ENCODE data around the gene XBP1.

The XBP1 gene

GRCh38 chr22:28831140-28832072, 31.0 kb upstream of the XBP1 start:
- Histone ChIP-seq H4K20me1 (ENCODE audit: insufficient read depth, low read length, poor library complexity, severe bottlenecking) (no peaks in the 10 kb centered on the region), H3F3A (ENCODE audit: low read depth) (no peaks in the 10 kb centered on the region), H3K9ac (ENCODE audit: low read depth, low read length, poor library complexity, severe bottlenecking) (no peak overlapping the region), H3K9me3 (ENCODE audit: insufficient read depth, low read depth, low read length) (no peaks in the 10 kb centered on the region), H3K36me3 (ENCODE audit: insufficient read depth, low read length) (no peaks in the 10 kb centered on the region), H3K4me2 (ENCODE audit: low read depth, low read length, poor library complexity, severe bottlenecking) (no peak overlapping the region), H3K4me1 (ENCODE audit: insufficient read depth, low read length, poor library complexity, severe bottlenecking) (peaks cover 21% of the 10 kb centered on the region), H3K79me2 (ENCODE audit: insufficient read depth, low read length) (no peaks in the 10 kb centered on the region), H3K4me3 (ENCODE audit: low read length, poor library complexity, severe bottlenecking) (no peak overlapping the region), H2AFZ (ENCODE audit: low read length) (no peak overlapping the region), H3K9me2 (replicated peaks; ENCODE audit: low read depth, low read length) (no peaks in the 10 kb centered on the region), H3K27me3 (ENCODE audit: insufficient read depth, low read length, poor library complexity, severe bottlenecking) (no peaks in the 10 kb centered on the region)
- TF ChIP-seq CTCF (conservative IDR thresholded peaks at IDR 0.05; ENCODE audit: low read length): no peak
- no peak for TF ChIP-seq EZH2phosphoT487 (IDR thresholded peaks at IDR 0.05; ENCODE audit: borderline replicate concordance)

- Histone ChIP-seq H3K4me3 (ENCODE audit: low read length, poor library complexity, severe bottlenecking) (no peak overlapping the region), H3K4me1 (ENCODE audit: insufficient read depth, low read length, poor library complexity, severe bottlenecking) (peaks cover 21% of the 10 kb centered on the region), H4K20me1 (ENCODE audit: insufficient read depth, low read length, poor library complexity, severe bottlenecking) (no peaks in the 10 kb centered on the region), H3K79me2 (ENCODE audit: insufficient read depth, low read length) (no peaks in the 10 kb centered on the region), H2AFZ (ENCODE audit: low read length) (no peak overlapping the region), H3K9me2 (replicated peaks; ENCODE audit: low read depth, low read length) (no peaks in the 10 kb centered on the region), H3K27me3 (ENCODE audit: insufficient read depth, low read length, poor library complexity, severe bottlenecking) (no peaks in the 10 kb centered on the region), H3K4me2 (ENCODE audit: low read depth, low read length, poor library complexity, severe bottlenecking) (no peak overlapping the region), H3K9me3 (ENCODE audit: insufficient read depth, low read depth, low read length) (no peaks in the 10 kb centered on the region), H3K9ac (ENCODE audit: low read depth, low read length, poor library complexity, severe bottlenecking) (no peak overlapping the region), H3K36me3 (ENCODE audit: insufficient read depth, low read length) (no peaks in the 10 kb centered on the region), H3F3A (ENCODE audit: low read depth) (no peaks in the 10 kb centered on the region)
- TF ChIP-seq EZH2phosphoT487 (IDR thresholded peaks at IDR 0.05; ENCODE audit: borderline replicate concordance): no peak
- no peak for TF ChIP-seq CTCF (conservative IDR thresholded peaks at IDR 0.05; ENCODE audit: low read length)
Observed at GRCh38 chr22:28830441-28830840, 30.1 kb upstream of the XBP1 start.

GRCh38 chr22:28829358-28830181, 29.2 kb upstream of the XBP1 start:
- Histone ChIP-seq H3K4me1 (ENCODE audit: insufficient read depth, low read length, poor library complexity, severe bottlenecking) (peaks cover 21% of the 10 kb centered on the region), H3K36me3 (ENCODE audit: insufficient read depth, low read length) (no peaks in the 10 kb centered on the region), H3K4me2 (ENCODE audit: low read depth, low read length, poor library complexity, severe bottlenecking) (peak overlapping the region; percentile 14), H3F3A (ENCODE audit: low read depth) (no peaks in the 10 kb centered on the region), H3K9me3 (ENCODE audit: insufficient read depth, low read depth, low read length) (no peaks in the 10 kb centered on the region), H3K27me3 (ENCODE audit: insufficient read depth, low read length, poor library complexity, severe bottlenecking) (no peaks in the 10 kb centered on the region), H4K20me1 (ENCODE audit: insufficient read depth, low read length, poor library complexity, severe bottlenecking) (no peaks in the 10 kb centered on the region), H3K4me3 (ENCODE audit: low read length, poor library complexity, severe bottlenecking) (no peak overlapping the region), H3K9ac (ENCODE audit: low read depth, low read length, poor library complexity, severe bottlenecking) (peak overlapping the region; percentile 53), H3K9me2 (replicated peaks; ENCODE audit: low read depth, low read length) (no peaks in the 10 kb centered on the region), H2AFZ (ENCODE audit: low read length) (no peak overlapping the region), H3K79me2 (ENCODE audit: insufficient read depth, low read length) (no peaks in the 10 kb centered on the region)
- TF ChIP-seq CTCF (conservative IDR thresholded peaks at IDR 0.05; ENCODE audit: low read length): peak; percentile 99
- TF ChIP-seq EZH2phosphoT487 (IDR thresholded peaks at IDR 0.05; ENCODE audit: borderline replicate concordance): no peak

All from Loucy (cell line).